Measurements from ENCODE around the gene ABCA9. TPM values are rescaled to one million over a fixed set of nuclear protein-coding genes. Genes with fewer than 3 reads are reported as not detected.

Gene ABCA9
- total and polyA plus RNA-seq, 2 of the 13 experiments (the other 11 are each of a cell fraction or from before 2014, with no cell fraction given) = 0.04 TPM; not detected in 1

- TF ChIP-seq ZKSCAN8 (CRISPR knock-in tag; IDR thresholded peaks at IDR 0.05; ENCODE audit: borderline replicate concordance) (peak; percentile 54; the same call in 1 of the 2 replicates), RBM22 (optimal IDR thresholded peaks at IDR 0.05; ENCODE audit: low read length) (no peak), AFF4 (CRISPR knock-in tag; IDR thresholded peaks at IDR 0.05) (0 out of 2 replicates have a peak, but pooled peaks have one; percentile 34), KAT8 (CRISPR knock-in tag; IDR thresholded peaks at IDR 0.05) (peak; percentile 75), KLF6 (CRISPR knock-in tag; IDR thresholded peaks at IDR 0.05) (0 out of 2 replicates have a peak, but pooled peaks have one; percentile 54), GATAD2A (CRISPR knock-in tag; IDR thresholded peaks at IDR 0.05) (peak; percentile 98), SMAD3 (CRISPR knock-in tag; IDR thresholded peaks at IDR 0.05) (peak; percentile 78; the same call in 1 of the 2 replicates), RBFOX2 (IDR thresholded peaks at IDR 0.05; ENCODE audit: low read depth, low read length) (no peak), HMG20A (CRISPR knock-in tag; IDR thresholded peaks at IDR 0.05; ENCODE audit: borderline replicate concordance) (peak; percentile 91), ZNF331 (CRISPR knock-in tag; IDR thresholded peaks at IDR 0.05) (peak; percentile 74; the same call in 1 of the 2 replicates), ZSCAN5A (CRISPR knock-in tag; IDR thresholded peaks at IDR 0.05; ENCODE audit: borderline replicate concordance) (peak; percentile 47; the same call in 1 of the 2 replicates), ZNF335 (CRISPR knock-in tag; IDR thresholded peaks at IDR 0.05) (peak; percentile 52; the same call in 1 of the 2 replicates), GABPA (IDR thresholded peaks at IDR 0.05; ENCODE audit: low read depth, low read length) (no peak), GABPA (CRISPR knock-in tag; IDR thresholded peaks at IDR 0.05; ENCODE audit: low read depth) (no peak), PBX3 (CRISPR knock-in tag; IDR thresholded peaks at IDR 0.05; ENCODE audit: borderline replicate concordance) (no peak)
- TF ChIP-seq, protein P1, sequence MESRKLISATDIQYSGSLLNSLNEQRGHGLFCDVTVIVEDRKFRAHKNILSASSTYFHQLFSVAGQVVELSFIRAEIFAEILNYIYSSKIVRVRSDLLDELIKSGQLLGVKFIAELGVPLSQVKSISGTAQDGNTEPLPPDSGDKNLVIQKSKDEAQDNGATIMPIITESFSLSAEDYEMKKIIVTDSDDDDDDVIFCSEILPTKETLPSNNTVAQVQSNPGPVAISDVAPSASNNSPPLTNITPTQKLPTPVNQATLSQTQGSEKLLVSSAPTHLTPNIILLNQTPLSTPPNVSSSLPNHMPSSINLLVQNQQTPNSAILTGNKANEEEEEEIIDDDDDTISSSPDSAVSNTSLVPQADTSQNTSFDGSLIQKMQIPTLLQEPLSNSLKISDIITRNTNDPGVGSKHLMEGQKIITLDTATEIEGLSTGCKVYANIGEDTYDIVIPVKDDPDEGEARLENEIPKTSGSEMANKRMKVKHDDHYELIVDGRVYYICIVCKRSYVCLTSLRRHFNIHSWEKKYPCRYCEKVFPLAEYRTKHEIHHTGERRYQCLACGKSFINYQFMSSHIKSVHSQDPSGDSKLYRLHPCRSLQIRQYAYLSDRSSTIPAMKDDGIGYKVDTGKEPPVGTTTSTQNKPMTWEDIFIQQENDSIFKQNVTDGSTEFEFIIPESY (CRISPR knock-in tag; IDR thresholded peaks at IDR 0.05) = no peak
- TF ChIP-seq, protein P2, sequence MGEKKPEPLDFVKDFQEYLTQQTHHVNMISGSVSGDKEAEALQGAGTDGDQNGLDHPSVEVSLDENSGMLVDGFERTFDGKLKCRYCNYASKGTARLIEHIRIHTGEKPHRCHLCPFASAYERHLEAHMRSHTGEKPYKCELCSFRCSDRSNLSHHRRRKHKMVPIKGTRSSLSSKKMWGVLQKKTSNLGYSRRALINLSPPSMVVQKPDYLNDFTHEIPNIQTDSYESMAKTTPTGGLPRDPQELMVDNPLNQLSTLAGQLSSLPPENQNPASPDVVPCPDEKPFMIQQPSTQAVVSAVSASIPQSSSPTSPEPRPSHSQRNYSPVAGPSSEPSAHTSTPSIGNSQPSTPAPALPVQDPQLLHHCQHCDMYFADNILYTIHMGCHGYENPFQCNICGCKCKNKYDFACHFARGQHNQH (CRISPR knock-in tag; IDR thresholded peaks at IDR 0.05) = peak; percentile 66; the same call in 1 of the 2 replicates
These were observed 9.5 kb downstream of the ABCA9 start (continued) for GRCh38 chr17:69050999-69051775.
